ENCODE measurements around the gene TINAGL1.

TINAGL1 gene

GRCh38 chr1:31623365-31623764 is 47.0 kb downstream of the TINAGL1 start:
- TF ChIP-seq REST (IDR thresholded peaks at IDR 0.05; ENCODE audit: insufficient read depth in 1 of 2, low read depth in 2 of 2, low read length in 2 of 2) (peak in 1 of 2 experiments; percentile 65; a peak in 1 of 4 replicates), SIN3A (IDR thresholded peaks at IDR 0.05; ENCODE audit: borderline replicate concordance, insufficient read depth, low read length) (no peak)

- TF ChIP-seq FOXP2 (optimal IDR thresholded peaks at IDR 0.05; ENCODE audit: borderline replicate concordance, extremely low read depth, extremely low read length, insufficient read depth) (no peak), SIN3A (IDR thresholded peaks at IDR 0.05; ENCODE audit: borderline replicate concordance, insufficient read depth, low read length) (no peak), REST (IDR thresholded peaks at IDR 0.05; ENCODE audit: insufficient read depth in 1 of 2, low read depth in 2 of 2, low read length in 2 of 2) (no peak), POLR2AphosphoS5 (IDR thresholded peaks at IDR 0.05; ENCODE audit: low read depth, low read length) (no peak), TAF1 (IDR thresholded peaks at IDR 0.05; ENCODE audit: borderline replicate concordance, insufficient read depth, low read length) (no peak)
These were observed 48.0 kb downstream of the TINAGL1 start for GRCh38 chr1:31624309-31624708.

- TF ChIP-seq REST (IDR thresholded peaks at IDR 0.05; ENCODE audit: insufficient read depth in 1 of 2, low read depth in 2 of 2, low read length in 2 of 2) (no peak), POLR2AphosphoS5 (IDR thresholded peaks at IDR 0.05; ENCODE audit: low read depth, low read length) (no peak; the same call in 1 of the 2 replicates), FOXP2 (optimal IDR thresholded peaks at IDR 0.05; ENCODE audit: borderline replicate concordance, extremely low read depth, extremely low read length, insufficient read depth) (no peak), TAF1 (IDR thresholded peaks at IDR 0.05; ENCODE audit: borderline replicate concordance, insufficient read depth, low read length) (no peak), SIN3A (IDR thresholded peaks at IDR 0.05; ENCODE audit: borderline replicate concordance, insufficient read depth, low read length) (no peak)
These were observed 48.6 kb downstream of the TINAGL1 start for GRCh38 chr1:31624731-31625514.

GRCh38 chr1:31625561-31626222 is 49.4 kb downstream of the TINAGL1 start:
- TF ChIP-seq POLR2AphosphoS5 (IDR thresholded peaks at IDR 0.05; ENCODE audit: low read depth, low read length) (no peak; the same call in 1 of the 2 replicates), TAF1 (IDR thresholded peaks at IDR 0.05; ENCODE audit: borderline replicate concordance, insufficient read depth, low read length) (no peak), FOXP2 (optimal IDR thresholded peaks at IDR 0.05; ENCODE audit: borderline replicate concordance, extremely low read depth, extremely low read length, insufficient read depth) (no peak), SIN3A (IDR thresholded peaks at IDR 0.05; ENCODE audit: borderline replicate concordance, insufficient read depth, low read length) (no peak), REST (IDR thresholded peaks at IDR 0.05; ENCODE audit: insufficient read depth in 1 of 2, low read depth in 2 of 2, low read length in 2 of 2) (no peak)
